Measurements from ENCODE around the gene PEX10. TPM values are rescaled to one million over a fixed set of nuclear protein-coding genes. Genes with fewer than 3 reads are reported as not detected.

PEX10 gene
- total RNA-seq, 1 donor from 2014 or later: 14.6 TPM

DNA sequence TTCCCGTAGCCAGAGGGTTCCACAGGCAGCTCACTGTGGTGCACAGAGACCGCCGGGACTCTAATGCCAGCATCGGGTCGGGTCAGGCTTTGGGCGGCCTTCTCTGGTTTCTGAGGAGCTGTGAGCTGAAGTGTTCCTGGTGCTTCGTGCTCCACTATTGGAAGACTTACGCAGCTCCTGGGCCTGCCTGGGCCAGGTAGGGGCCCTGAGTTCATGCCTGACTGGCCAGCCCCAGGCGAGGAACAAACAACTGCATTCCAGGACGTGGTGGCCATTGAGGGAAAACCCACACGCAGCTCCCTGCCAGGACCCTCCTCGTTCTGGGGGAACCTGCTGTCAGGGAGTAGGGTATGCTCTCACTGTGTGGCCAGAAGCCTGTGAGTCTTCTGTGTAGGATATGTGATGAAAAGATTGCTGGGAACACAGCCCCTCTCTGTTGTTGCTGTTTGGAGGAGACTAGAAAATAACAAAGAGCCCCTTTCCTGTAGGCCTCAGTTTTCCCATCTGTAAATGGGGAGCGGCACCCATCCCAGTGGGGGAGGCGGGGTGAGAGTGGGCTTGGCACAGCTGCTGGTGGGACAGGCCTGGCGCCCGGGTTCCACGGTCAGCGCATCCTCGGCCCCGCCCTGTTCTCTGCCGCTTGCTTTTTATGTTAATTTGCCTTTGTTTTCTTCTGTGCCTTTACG lies 12.3 kb downstream of the PEX10 start:
- no peak overlapping the region for H3K27ac ChIP-seq
- peaks cover 96% of the 10 kb centered on the region for H3K36me3 ChIP-seq
- no peaks in the 10 kb centered on the region for H3K27me3 ChIP-seq
- no peaks in the 10 kb centered on the region for H3K4me1 ChIP-seq
- no peaks in the 10 kb centered on the region for H3K9me3 ChIP-seq
- H3K4me3 ChIP-seq: no peak overlapping the region
- intact Hi-C loops (cut with DNase I): no loop called here
- ATAC-seq (no peak), DNase-seq (no peak)
- TF ChIP-seq, protein P1, sequence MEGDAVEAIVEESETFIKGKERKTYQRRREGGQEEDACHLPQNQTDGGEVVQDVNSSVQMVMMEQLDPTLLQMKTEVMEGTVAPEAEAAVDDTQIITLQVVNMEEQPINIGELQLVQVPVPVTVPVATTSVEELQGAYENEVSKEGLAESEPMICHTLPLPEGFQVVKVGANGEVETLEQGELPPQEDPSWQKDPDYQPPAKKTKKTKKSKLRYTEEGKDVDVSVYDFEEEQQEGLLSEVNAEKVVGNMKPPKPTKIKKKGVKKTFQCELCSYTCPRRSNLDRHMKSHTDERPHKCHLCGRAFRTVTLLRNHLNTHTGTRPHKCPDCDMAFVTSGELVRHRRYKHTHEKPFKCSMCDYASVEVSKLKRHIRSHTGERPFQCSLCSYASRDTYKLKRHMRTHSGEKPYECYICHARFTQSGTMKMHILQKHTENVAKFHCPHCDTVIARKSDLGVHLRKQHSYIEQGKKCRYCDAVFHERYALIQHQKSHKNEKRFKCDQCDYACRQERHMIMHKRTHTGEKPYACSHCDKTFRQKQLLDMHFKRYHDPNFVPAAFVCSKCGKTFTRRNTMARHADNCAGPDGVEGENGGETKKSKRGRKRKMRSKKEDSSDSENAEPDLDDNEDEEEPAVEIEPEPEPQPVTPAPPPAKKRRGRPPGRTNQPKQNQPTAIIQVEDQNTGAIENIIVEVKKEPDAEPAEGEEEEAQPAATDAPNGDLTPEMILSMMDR (IDR thresholded peaks at IDR 0.05): no peak

DNA sequence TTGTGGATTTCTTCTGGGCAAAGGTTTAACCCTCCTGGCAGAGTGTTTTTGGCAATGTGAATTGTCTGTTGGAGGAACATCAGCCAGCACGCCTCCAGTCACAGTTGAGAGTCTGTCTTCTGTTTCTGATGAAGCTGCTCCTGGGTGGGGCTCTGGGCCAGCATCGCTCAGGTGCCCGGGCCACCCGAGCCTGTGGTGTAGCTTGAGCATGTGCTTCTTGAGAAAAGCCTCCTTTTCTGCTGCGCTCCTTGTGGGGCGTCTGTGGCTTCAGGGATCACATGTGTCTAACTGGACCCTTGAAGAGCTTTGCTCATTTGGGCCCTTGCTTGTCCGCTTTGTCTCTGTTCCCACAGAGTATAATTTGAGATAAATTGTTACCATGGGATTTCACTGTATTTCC lies 13.5 kb downstream of the PEX10 start:
- H3K9me3 ChIP-seq: no peaks in the 10 kb centered on the region
- ATAC-seq: no peak
- TF ChIP-seq, protein P1 (IDR thresholded peaks at IDR 0.05): no peak
- DNase-seq: no peak
- no peaks in the 10 kb centered on the region for H3K4me1 ChIP-seq
- H3K4me3 ChIP-seq: no peak overlapping the region
- H3K36me3 ChIP-seq: peaks cover 86% of the 10 kb centered on the region
- intact Hi-C loops (cut with DNase I): no loop called here
- H3K27ac ChIP-seq: no peak overlapping the region
- H3K27me3 ChIP-seq: no peaks in the 10 kb centered on the region

DNA sequence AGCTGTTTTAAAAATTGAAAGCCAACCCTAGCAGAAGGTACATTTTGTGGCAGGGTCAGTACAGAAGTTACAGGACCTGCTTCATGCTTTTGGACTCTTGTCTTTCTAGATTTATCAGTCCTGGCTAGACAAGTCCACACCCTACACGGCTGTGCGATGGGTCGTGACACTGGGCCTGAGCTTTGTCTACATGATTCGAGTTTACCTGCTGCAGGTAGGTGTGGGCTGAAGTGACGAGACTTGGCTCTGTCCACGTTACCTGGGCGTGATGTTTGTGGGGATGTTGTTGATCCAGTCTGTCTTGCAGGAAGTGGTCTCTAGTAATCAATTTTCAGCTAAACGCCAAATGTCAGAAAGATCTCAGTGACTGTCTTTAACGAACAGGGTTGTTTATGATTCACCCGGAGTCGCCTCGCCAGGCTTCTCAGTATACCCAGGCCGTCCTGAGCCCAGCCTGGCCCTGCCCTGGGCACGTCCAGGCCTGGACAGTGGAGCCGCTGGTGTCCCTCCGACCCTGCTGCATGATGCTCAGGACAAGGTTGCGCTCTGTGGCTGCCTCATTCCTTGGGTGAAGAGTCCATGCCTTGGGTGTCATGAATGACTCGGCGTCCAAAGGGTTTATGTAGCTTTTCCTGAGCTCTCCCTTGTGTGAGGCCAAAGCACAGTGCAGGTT lies 15.2 kb downstream of the PEX10 start:
- TF ChIP-seq, protein P1 (IDR thresholded peaks at IDR 0.05): no peak
- Histone ChIP-seq H3K27ac (no peak overlapping the region), H3K9me3 (no peaks in the 10 kb centered on the region), H3K36me3 (peaks cover 69% of the 10 kb centered on the region), H3K4me3 (no peak overlapping the region), H3K27me3 (no peaks in the 10 kb centered on the region), H3K4me1 (peaks cover 13% of the 10 kb centered on the region)
- ATAC-seq (no peak), DNase-seq (no peak)
- intact Hi-C loops (cut with DNase I): no loop called here

DNA sequence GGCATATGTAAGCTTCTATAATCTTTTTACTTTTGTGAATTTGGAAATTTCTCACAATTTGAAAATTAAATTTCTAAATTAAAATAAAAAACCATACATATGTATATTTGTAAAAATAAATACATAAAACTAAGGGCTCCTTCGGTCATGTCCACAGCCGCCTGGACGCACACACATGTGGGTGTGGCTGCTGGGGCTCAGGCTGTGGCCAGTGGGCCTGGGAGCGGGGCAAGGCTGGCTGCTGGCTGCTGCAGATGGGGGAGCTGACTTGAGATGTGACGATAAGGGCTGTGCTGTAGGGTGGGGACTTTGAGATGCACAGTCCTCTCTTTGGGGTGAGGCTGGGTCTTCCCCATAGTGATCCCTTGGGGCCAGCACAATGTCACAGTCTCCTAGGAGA lies 15.9 kb downstream of the PEX10 start:
- H3K9me3 ChIP-seq: no peaks in the 10 kb centered on the region
- TF ChIP-seq, protein P1 (IDR thresholded peaks at IDR 0.05): no peak
- no peak overlapping the region for H3K4me3 ChIP-seq
- H3K4me1 ChIP-seq: peaks cover 13% of the 10 kb centered on the region
- no peaks in the 10 kb centered on the region for H3K27me3 ChIP-seq
- intact Hi-C loops (cut with DNase I): no loop called here
- peaks cover 62% of the 10 kb centered on the region for H3K36me3 ChIP-seq
- no peak overlapping the region for H3K27ac ChIP-seq
- ATAC-seq (no peak), DNase-seq (no peak)

DNA sequence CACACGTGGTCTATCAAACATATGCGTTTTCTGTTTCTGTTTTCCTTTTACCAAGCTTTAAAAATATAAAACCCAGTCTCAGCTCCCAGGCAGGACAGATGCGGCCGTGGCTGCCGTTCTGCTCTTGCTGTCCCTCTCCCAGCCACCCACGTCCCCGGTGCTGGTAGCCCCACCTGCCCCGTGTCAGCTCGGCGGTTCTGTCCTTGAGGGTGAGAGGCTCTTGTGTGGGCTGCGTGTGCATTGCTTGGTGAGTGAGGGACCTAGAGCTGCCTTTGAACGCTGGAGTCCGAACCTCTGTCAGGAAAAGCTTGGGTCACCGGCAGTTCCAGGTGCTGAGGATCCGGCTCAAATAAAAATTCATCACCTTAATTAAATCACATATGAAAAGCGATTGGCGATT lies 16.3 kb downstream of the PEX10 start:
- no peak overlapping the region for H3K4me3 ChIP-seq
- intact Hi-C loops (cut with DNase I): no loop called here
- H3K27me3 ChIP-seq: no peaks in the 10 kb centered on the region
- no peak overlapping the region for H3K27ac ChIP-seq
- peaks cover 60% of the 10 kb centered on the region for H3K36me3 ChIP-seq
- no peak for DNase-seq
- H3K4me1 ChIP-seq: peaks cover 13% of the 10 kb centered on the region
- ATAC-seq: no peak
- H3K9me3 ChIP-seq: no peaks in the 10 kb centered on the region
- TF ChIP-seq, protein P1 (IDR thresholded peaks at IDR 0.05): no peak

Data from upper lobe of right lung (tissue), 1 donor.